Prostate gland (tissue), 2 donors: Measurements from ENCODE around the gene DNAJB5.

Experiments used
- POLR2A ChIP-seq: fragments of 450-650 bp; IDR thresholded peaks from one replicate; pipeline ENCODE4 v1.6.1; 2016; ENCODE audit warnings: antibody characterized with exemption, mild to moderate bottlenecking
- TF ChIP-seq, protein P1 (sequence below), 4 experiments: fragments of 200-600 bp in 2 of 4; fragments of 450-650 bp in 2 of 4; sonication (generic) in 2 of 4; IDR thresholded peaks; 1 replicate in 3 of 4; 2 replicates in 1 of 4; pipeline ENCODE4 v1.5.1; 2016 to 2019; ENCODE audit warnings: antibody characterized with exemption in 4 of 4, mild to moderate bottlenecking in 2 of 4, moderate library complexity in 2 of 4

DNA sequence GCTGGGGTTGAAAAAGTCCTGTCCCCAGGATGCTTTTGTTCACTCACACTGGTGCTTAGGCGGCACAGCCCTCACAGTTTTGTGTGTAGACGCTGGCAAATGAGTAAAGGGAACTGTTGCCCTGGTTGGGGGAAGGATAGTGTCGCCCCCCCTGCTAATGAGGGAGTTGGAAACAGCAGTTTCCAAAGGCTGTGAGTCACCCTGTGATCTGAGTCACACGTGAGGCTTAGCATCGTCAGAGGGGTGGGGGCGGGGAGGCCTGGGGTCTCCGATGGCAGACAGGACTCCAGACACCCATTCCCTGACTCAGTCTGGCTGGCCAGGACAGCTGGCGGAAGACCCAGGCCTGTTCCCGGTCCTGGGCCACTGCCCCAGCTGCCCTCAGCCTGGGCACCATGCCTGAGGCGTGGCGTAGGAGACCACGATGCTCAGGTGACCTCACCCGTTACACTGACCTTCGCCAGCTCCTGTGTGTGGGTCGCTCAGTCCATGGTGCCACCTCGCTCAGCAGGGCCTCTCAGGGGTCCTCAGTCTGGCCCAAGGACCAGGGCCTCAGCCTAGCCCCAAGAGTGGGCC is 2.9 kb downstream of the DNAJB5 start:
- TF ChIP-seq POLR2A: no peak
- TF ChIP-seq, protein P1, sequence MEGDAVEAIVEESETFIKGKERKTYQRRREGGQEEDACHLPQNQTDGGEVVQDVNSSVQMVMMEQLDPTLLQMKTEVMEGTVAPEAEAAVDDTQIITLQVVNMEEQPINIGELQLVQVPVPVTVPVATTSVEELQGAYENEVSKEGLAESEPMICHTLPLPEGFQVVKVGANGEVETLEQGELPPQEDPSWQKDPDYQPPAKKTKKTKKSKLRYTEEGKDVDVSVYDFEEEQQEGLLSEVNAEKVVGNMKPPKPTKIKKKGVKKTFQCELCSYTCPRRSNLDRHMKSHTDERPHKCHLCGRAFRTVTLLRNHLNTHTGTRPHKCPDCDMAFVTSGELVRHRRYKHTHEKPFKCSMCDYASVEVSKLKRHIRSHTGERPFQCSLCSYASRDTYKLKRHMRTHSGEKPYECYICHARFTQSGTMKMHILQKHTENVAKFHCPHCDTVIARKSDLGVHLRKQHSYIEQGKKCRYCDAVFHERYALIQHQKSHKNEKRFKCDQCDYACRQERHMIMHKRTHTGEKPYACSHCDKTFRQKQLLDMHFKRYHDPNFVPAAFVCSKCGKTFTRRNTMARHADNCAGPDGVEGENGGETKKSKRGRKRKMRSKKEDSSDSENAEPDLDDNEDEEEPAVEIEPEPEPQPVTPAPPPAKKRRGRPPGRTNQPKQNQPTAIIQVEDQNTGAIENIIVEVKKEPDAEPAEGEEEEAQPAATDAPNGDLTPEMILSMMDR (IDR thresholded peaks at IDR 0.05): no peak
